K562 (cell line): ENCODE results near the gene ZNF200. TPM values are rescaled to one million over a fixed set of nuclear protein-coding genes. Genes with fewer than 3 reads are reported as not detected.

Source experiments
- CREB3 ChIP-seq: fragments of 450-650 bp; conservative IDR thresholded peaks from 2 replicates; pipeline ENCODE4 v1.6.1; 2016; ENCODE audit warnings: missing genetic modification characterization, low read depth, mild to moderate bottlenecking, missing compliant biosample characterization, moderate library complexity
- CTBP1 ChIP-seq: fragments of 450-650 bp; IDR thresholded peaks from 2 replicates; pipeline ENCODE4 v1.6.1; 2016; ENCODE audit warnings: borderline replicate concordance
- E2F5 ChIP-seq: sonication (generic); formaldehyde crosslinking; IDR thresholded peaks from 2 replicates; pipeline ENCODE4 v1.8.0; 2022; ENCODE audit warnings: mild to moderate bottlenecking, missing genetic modification reagents
- ELF2 ChIP-seq: fragments of 250-450 bp; sonication (Bioruptor Pico); IDR thresholded peaks from 2 replicates; pipeline ENCODE4 v1.5.0; 2021; ENCODE audit warnings: mild to moderate bottlenecking
- ERF ChIP-seq: fragments of 450-650 bp; formaldehyde crosslinking; IDR thresholded peaks from 2 replicates; pipeline ENCODE4 v1.4.0; 2020; ENCODE audit warnings: mild to moderate bottlenecking, mixed read lengths
- ETV5 ChIP-seq: sonication (generic); formaldehyde crosslinking; IDR thresholded peaks from 2 replicates; pipeline ENCODE4 v1.4.0; 2020; ENCODE audit warnings: low read depth, mild to moderate bottlenecking, missing genetic modification reagents
- JUN ChIP-seq, 2 experiments: sonication (generic) in 1 of 2; formaldehyde crosslinking in 1 of 2; IDR thresholded peaks; 2 replicates each; pipeline versions ENCODE4 v1.6.1 to v1.8.0; 2012 to 2022; ENCODE audit warnings: borderline replicate concordance in 2 of 2, mild to moderate bottlenecking in 2 of 2, improper control_type of control experiment in 1 of 2, low read depth in 1 of 2, low read length in 1 of 2, missing genetic modification reagents in 1 of 2
- MYC ChIP-seq, 2 experiments: fragments of 250-450 bp in 1 of 2; sonication (Bioruptor Pico) in 1 of 2; IDR thresholded peaks; 2 replicates each; pipeline versions ENCODE4 v1.5.1 to v1.6.1; 2012 to 2021; ENCODE audit warnings: low read depth in 2 of 2, borderline replicate concordance in 1 of 2, improper control_type of control experiment in 1 of 2, low read length in 1 of 2, mild to moderate bottlenecking in 1 of 2, moderate library complexity in 1 of 2
- NR1H2 ChIP-seq: sonication (generic); formaldehyde crosslinking; IDR thresholded peaks from 2 replicates; pipeline ENCODE4 v1.4.0; 2020; ENCODE audit warnings: mild to moderate bottlenecking, missing genetic modification reagents
- NRF1 ChIP-seq, 2 experiments: fragments of 450-650 bp; IDR thresholded peaks in 1 of 2; conservative IDR thresholded peaks in 1 of 2; 2 replicates each; pipeline ENCODE4 v1.6.1; 2014; ENCODE audit warnings: mild to moderate bottlenecking in 2 of 2
- POLR2G ChIP-seq: fragments of 200-400 bp; formaldehyde crosslinking; IDR thresholded peaks from 2 replicates; pipeline ENCODE4 v1.6.1; 2017; ENCODE audit warnings: low read depth, mild to moderate bottlenecking, antibody characterized with exemption, low read length, moderate library complexity
- RBM14 ChIP-seq: fragments of 200-400 bp; formaldehyde crosslinking; IDR thresholded peaks from 2 replicates; pipeline ENCODE4 v1.6.1; 2018; ENCODE audit warnings: low read depth, mild to moderate bottlenecking, low read length, moderate library complexity, borderline replicate concordance; ENCODE audit not compliant: insufficient read depth
- RFX1 ChIP-seq: fragments of 450-650 bp; IDR thresholded peaks from 2 replicates; pipeline ENCODE4 v1.6.1; 2016; ENCODE audit warnings: mild to moderate bottlenecking, moderate library complexity
- TAF1 ChIP-seq: IDR thresholded peaks from 2 replicates; pipeline ENCODE4 v1.6.1; 2011; ENCODE audit warnings: mild to moderate bottlenecking, low read length, moderate library complexity; ENCODE audit not compliant: insufficient read depth, control insufficient read depth, severe bottlenecking; ENCODE audit errors: extremely low read depth
- TBL1XR1 ChIP-seq, 2 experiments: IDR thresholded peaks; 2 replicates each; pipeline ENCODE4 v1.6.1; 2012; ENCODE audit warnings: improper control_type of control experiment in 2 of 2, low read length in 2 of 2, mild to moderate bottlenecking in 1 of 2
- XRCC5 ChIP-seq: fragments of 200-400 bp; formaldehyde crosslinking; IDR thresholded peaks from 2 replicates; pipeline ENCODE4 v1.6.1; 2017; ENCODE audit warnings: low read depth, mild to moderate bottlenecking, low read length
- ZBED1 ChIP-seq: IDR thresholded peaks from 2 replicates; pipeline ENCODE4 v1.6.1; 2014
- ZBTB17 ChIP-seq: fragments of 450-650 bp; formaldehyde crosslinking; IDR thresholded peaks from 2 replicates; pipeline ENCODE4 v1.4.0; 2020; ENCODE audit warnings: mild to moderate bottlenecking
- polyA plus RNA-seq, 8 experiments: library from polyadenylated mRNA; depleted of rRNA in 4 of 8; stranded (reverse) in 5 of 8; unstranded in 3 of 8; fragments of >200 nt; fragmentation: Nextera tagmentation in 2 of 8; fragmentation: Illumina TruSeq in 1 of 8; extraction: Ambion mirVana in 2 of 8; extraction: Trizol in 1 of 8; gene quantifications; 2 replicates each; pipeline versions ENCODE4 v1.2.1 to v1.2.3, GENCODE V29; 2011 to 2014; ENCODE audit warnings: inconsistent platforms in 1 of 8, missing spikeins in 1 of 8
- total RNA-seq, 7 experiments: library from RNA; depleted of rRNA in 6 of 7; stranded (reverse); fragments of >200 nt in 6 of 7; fragmentation: Illumina TruSeq in 2 of 7; extraction: Trizol in 2 of 7; gene quantifications; 2 replicates each; pipeline versions ENCODE4 v1.2.1 to v1.2.3, GENCODE V29; 2011 to 2021; ENCODE audit warnings: low replicate concordance in 1 of 7
- TF ChIP-seq, protein P1 (sequence below), 3 experiments: fragments of 200-800 bp in 1 of 3; sonication (Bioruptor generic) in 1 of 3; sonication (generic) in 1 of 3; formaldehyde crosslinking in 1 of 3; IDR thresholded peaks; 2 replicates each; pipeline versions ENCODE4 v1.6.1 to v1.8.0; 2016 to 2022; ENCODE audit warnings: mild to moderate bottlenecking in 2 of 3, missing compliant biosample characterization in 2 of 3, missing genetic modification characterization in 2 of 3, missing genetic modification reagents in 1 of 3
- TF ChIP-seq, protein P2 (sequence below): fragments of 450-650 bp; IDR thresholded peaks from 2 replicates; pipeline ENCODE4 v1.6.1; 2018; ENCODE audit warnings: mild to moderate bottlenecking, low read depth; ENCODE audit not compliant: partially characterized antibody

The ZNF200 gene
- total and polyA plus RNA-seq, 9 of the 15 experiments (the other 6 are each of a cell fraction or from before 2014, with no cell fraction given): 4.8 to 14.5 (median 9.2) TPM

DNA sequence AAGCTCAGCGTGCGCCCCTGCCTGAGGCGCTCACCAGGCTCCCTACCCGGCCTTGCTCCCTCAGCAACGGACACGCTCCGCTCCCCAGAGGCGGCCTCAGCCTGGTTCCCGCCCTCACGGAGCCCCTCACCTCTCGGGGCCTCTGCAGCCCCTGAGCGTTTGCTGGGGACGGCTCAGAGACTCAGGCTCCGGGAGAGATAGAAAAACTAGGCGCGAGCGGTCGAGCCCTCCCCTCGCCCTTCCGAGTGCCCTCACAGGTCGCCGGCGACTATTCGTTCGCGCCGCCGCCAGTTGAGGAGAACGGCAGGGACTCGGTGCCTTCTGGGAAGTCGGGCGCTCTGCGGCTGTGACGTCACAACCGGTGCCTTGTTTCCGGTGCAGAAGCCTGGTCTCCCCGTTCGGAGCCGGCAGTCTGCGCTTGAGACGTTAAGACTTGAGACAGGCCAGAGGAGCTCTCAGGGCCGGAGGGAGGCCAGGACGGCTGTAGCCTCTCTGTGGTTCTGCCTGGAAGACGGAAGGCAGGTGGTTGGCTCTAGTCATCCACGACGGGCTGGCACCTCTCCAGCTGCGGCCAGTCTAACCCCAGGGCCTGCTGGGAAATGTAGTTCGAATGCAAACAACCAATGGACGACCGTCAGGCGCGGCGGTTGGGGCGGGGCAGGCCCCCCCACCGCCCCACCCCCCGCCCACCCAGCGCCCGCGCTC, at the start of gene ZNF200 (continued):
- TF ChIP-seq TBL1XR1 (IDR thresholded peaks at IDR 0.05; ENCODE audit: low read length in 2 of 2) (peak in 1 of 2 experiments; percentile 74; a peak in 2 of 4 replicates), RFX1 (no peak), ZBED1 (peak; percentile 71; the same call in 1 of the 2 replicates), RBM14 (0 out of 2 replicates have a peak, but pooled peaks have one; percentile 67), ERF (CRISPR knock-in tag) (0 out of 2 replicates have a peak, but pooled peaks have one; percentile 35), JUN (IDR thresholded peaks at IDR 0.05; ENCODE audit: borderline replicate concordance, low read depth, low read length) (0 out of 2 replicates have a peak, but pooled peaks have one; percentile 49), JUN (CRISPR knock-in tag; IDR thresholded peaks at IDR 0.05; ENCODE audit: borderline replicate concordance) (0 out of 2 replicates have a peak, but pooled peaks have one; percentile 55), ETV5 (peak; percentile 73), ELF2 (no peak), CREB3 (tag) (peak; percentile 76; the same call in 1 of the 2 replicates), CTBP1 (peak; percentile 68; the same call in 1 of the 2 replicates), XRCC5 (0 out of 2 replicates have a peak, but pooled peaks have one; percentile 23), POLR2G (peak; percentile 98), E2F5 (0 out of 2 replicates have a peak, but pooled peaks have one; percentile 24), NR1H2 (CRISPR knock-in tag) (0 out of 2 replicates have a peak, but pooled peaks have one; percentile 51), MYC (IDR thresholded peaks at IDR 0.05; ENCODE audit: low read depth, low read length) (no peak; the same call in 1 of the 2 replicates), MYC (CRISPR knock-in tag; IDR thresholded peaks at IDR 0.05; ENCODE audit: borderline replicate concordance, low read depth) (no peak), NRF1 (conservative IDR thresholded peaks at IDR 0.05 in 1 of 2, IDR thresholded peaks at IDR 0.05 in 1 of 2) (peak; percentile 76 to 81), TAF1 (peak; percentile 73), ZBTB17 (CRISPR knock-in tag) (0 out of 2 replicates have a peak, but pooled peaks have one; percentile 36)
- TF ChIP-seq, protein P1, sequence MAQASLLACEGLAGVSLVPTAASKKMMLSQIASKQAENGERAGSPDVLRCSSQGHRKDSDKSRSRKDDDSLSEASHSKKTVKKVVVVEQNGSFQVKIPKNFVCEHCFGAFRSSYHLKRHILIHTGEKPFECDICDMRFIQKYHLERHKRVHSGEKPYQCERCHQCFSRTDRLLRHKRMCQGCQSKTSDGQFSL (CRISPR knock-in tag; IDR thresholded peaks at IDR 0.05): peak; percentile 88
- TF ChIP-seq, protein P1 (tag; IDR thresholded peaks at IDR 0.05): peak in 1 of 2 experiments; percentile 92; a peak in 2 of 4 replicates
- TF ChIP-seq, protein P2, sequence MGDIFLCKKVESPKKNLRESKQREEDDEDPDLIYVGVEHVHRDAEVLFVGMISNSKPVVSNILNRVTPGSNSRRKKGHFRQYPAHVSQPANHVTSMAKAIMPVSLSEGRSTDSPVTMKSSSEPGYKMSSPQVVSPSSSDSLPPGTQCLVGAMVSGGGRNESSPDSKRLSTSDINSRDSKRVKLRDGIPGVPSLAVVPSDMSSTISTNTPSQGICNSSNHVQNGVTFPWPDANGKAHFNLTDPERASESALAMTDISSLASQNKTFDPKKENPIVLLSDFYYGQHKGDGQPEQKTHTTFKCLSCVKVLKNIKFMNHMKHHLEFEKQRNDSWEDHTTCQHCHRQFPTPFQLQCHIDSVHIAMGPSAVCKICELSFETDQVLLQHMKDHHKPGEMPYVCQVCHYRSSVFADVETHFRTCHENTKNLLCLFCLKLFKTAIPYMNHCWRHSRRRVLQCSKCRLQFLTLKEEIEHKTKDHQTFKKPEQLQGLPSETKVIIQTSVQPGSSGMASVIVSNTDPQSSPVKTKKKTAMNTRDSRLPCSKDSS: no peak
